Muscle of arm (tissue), 12 donors: ENCODE results near the gene FRMPD1. TPM values are rescaled to one million over a fixed set of nuclear protein-coding genes. Genes with fewer than 3 reads are reported as not detected.

Source experiments
- DNase-seq: peaks from one replicate; pipeline ENCODE4 v3.0.0-alpha.2; 2013
- polyA plus RNA-seq, 12 donors: library from polyadenylated mRNA; unstranded; fragments of 120-200 nt; gene quantifications; one replicate each; pipeline ENCODE4 v1.2.1, GENCODE V29; 2013; ENCODE audit not compliant: insufficient read length in 12 of 12

FRMPD1 gene
- polyA plus RNA-seq, 12 donors: 4.7 to 18.8 (median 10.9) TPM; not detected in 1

GRCh38 chr9:37625036-37625757 lies 25.6 kb upstream of the FRMPD1 start:
- no peak for DNase-seq

- DNase-seq: no peak
These were observed 25.0 kb upstream of the FRMPD1 start for GRCh38 chr9:37625758-37626147.

GRCh38 chr9:37626708-37627292 lies 24.0 kb upstream of the FRMPD1 start:
- DNase-seq: no peak

- DNase-seq: no peak
These were observed 18.3 kb upstream of the FRMPD1 start for GRCh38 chr9:37632479-37632878.

GRCh38 chr9:37635808-37636207 lies 14.9 kb upstream of the FRMPD1 start:
- DNase-seq: no peak

- no peak for DNase-seq
These were observed 14.0 kb upstream of the FRMPD1 start for GRCh38 chr9:37636511-37637448.

- DNase-seq: no peak
These were observed 11.5 kb upstream of the FRMPD1 start for GRCh38 chr9:37639109-37639762.

- DNase-seq: no peak
These were observed 10.9 kb upstream of the FRMPD1 start for GRCh38 chr9:37639841-37640240.

GRCh38 chr9:37640246-37640645 lies 10.5 kb upstream of the FRMPD1 start:
- no peak for DNase-seq

GRCh38 chr9:37641331-37641730 lies 9.4 kb upstream of the FRMPD1 start:
- DNase-seq: no peak

- no peak for DNase-seq
These were observed 7.5 kb upstream of the FRMPD1 start for GRCh38 chr9:37643214-37643613.

GRCh38 chr9:37645903-37646506 lies 4.7 kb upstream of the FRMPD1 start:
- no peak for DNase-seq

- no peak for DNase-seq
These were observed 368 bp upstream of the FRMPD1 start for GRCh38 chr9:37650299-37650872.

GRCh38 chr9:37652261-37652660 lies 1.5 kb downstream of the FRMPD1 start:
- DNase-seq: no peak

GRCh38 chr9:37653385-37653784 lies 2.6 kb downstream of the FRMPD1 start:
- DNase-seq: no peak

GRCh38 chr9:37656936-37657335 lies 6.2 kb downstream of the FRMPD1 start:
- no peak for DNase-seq

- DNase-seq: no peak
These were observed 9.9 kb downstream of the FRMPD1 start for GRCh38 chr9:37660691-37661090.

GRCh38 chr9:37663926-37664325 lies 13.2 kb downstream of the FRMPD1 start:
- DNase-seq: no peak

GRCh38 chr9:37667706-37668105 lies 17.0 kb downstream of the FRMPD1 start:
- DNase-seq: no peak

- DNase-seq: no peak
These were observed 17.4 kb downstream of the FRMPD1 start for GRCh38 chr9:37668116-37668601.

GRCh38 chr9:37669232-37669631 lies 18.5 kb downstream of the FRMPD1 start:
- DNase-seq: no peak
